AG04449 (cell line): ENCODE data around the gene ASPG.

Experiments used
- CTCF ChIA-PET: fragments of 350-600 bp; formaldehyde crosslinking; extraction: SDS; loops from one replicate; lab custom pipeline; 2021; ENCODE audit warnings: antibody characterized with exemption; lab: Yijun Ruan, JAX
- POLR2A ChIA-PET: fragments of 400-600, 350-600 bp; formaldehyde crosslinking; extraction: SDS; loops from one replicate; lab custom pipeline; 2020; ENCODE audit warnings: antibody characterized with exemption, inconsistent platforms; lab: Yijun Ruan, JAX
- DNase-seq: peaks from one replicate; pipeline ENCODE4 v3.0.0-alpha.2; 2010; ENCODE audit warnings: low read depth, low spot score
- H3K4me3 ChIP-seq: 2 replicates; pipeline ENCODE4 v1.5.1; 2011; ENCODE audit warnings: low read depth, mild to moderate bottlenecking, control low read depth, low read length
- TF ChIP-seq, protein P1 (sequence below): IDR thresholded peaks from one replicate; pipeline ENCODE4 v1.5.1; 2011; ENCODE audit warnings: mild to moderate bottlenecking, moderate library complexity, low read length, control low read depth, inconsistent platforms; ENCODE audit not compliant: insufficient read depth; ENCODE audit errors: missing control alignments

The ASPG gene

DNA sequence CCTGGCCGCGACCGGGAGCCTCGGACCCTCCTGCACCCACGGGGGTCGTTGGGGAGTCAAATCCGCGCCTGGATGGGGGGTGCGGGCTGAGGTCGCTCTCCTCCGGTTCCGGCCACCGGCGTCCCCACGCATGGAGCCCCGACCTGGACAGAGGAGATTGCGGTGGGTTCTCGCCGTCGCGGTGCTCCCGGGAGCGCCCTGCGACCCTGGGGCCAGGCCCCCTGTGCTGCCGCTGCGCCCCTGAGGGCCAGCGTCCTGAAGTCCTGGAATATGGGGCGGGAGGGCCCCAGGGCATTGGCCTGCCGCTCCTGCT is 345 bp downstream of the ASPG start:
- ChIA-PET POLR2A (no interaction called here), CTCF (interaction anchor here (2.0 kb wide), 1 partner anchor 8 kb away, joined by 10 read pairs; no protein-coding TSS in a partner anchor)
- H3K4me3 ChIP-seq: no peak overlapping the region
- TF ChIP-seq, protein P1, sequence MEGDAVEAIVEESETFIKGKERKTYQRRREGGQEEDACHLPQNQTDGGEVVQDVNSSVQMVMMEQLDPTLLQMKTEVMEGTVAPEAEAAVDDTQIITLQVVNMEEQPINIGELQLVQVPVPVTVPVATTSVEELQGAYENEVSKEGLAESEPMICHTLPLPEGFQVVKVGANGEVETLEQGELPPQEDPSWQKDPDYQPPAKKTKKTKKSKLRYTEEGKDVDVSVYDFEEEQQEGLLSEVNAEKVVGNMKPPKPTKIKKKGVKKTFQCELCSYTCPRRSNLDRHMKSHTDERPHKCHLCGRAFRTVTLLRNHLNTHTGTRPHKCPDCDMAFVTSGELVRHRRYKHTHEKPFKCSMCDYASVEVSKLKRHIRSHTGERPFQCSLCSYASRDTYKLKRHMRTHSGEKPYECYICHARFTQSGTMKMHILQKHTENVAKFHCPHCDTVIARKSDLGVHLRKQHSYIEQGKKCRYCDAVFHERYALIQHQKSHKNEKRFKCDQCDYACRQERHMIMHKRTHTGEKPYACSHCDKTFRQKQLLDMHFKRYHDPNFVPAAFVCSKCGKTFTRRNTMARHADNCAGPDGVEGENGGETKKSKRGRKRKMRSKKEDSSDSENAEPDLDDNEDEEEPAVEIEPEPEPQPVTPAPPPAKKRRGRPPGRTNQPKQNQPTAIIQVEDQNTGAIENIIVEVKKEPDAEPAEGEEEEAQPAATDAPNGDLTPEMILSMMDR: no peak
- DNase-seq: no peak

DNA sequence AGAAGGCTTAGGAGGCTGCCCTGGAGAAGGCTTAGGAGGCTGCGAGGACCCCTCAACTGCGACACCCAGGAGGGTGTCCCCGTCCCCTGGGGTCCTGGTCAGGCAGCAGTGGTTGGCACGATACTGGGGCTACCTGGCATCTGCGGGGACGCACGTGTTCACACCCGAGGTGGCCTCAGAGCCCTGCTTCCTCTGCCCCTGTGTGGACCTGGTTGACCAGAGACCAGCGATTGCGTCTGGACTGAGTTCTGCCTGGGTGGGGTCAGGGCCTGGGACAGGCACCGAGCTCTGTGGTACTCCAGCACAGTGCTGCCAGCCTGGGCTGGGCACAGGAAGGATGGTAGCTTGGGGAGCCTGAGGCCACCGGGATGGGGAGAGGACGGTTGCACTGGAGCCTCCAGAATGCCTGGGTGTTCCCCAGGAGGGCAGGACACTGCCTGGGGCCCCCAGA is 735 bp downstream of the ASPG start:
- H3K4me3 ChIP-seq: no peak overlapping the region
- CTCF ChIA-PET: interaction anchor here (2.0 to 3.2 kb wide), 2 partner anchors 8 to 9 kb away, joined by 10 to 25 read pairs; no protein-coding TSS in a partner anchor
- POLR2A ChIA-PET: no interaction called here
- DNase-seq: no peak
- TF ChIP-seq, protein P1: no peak

DNA sequence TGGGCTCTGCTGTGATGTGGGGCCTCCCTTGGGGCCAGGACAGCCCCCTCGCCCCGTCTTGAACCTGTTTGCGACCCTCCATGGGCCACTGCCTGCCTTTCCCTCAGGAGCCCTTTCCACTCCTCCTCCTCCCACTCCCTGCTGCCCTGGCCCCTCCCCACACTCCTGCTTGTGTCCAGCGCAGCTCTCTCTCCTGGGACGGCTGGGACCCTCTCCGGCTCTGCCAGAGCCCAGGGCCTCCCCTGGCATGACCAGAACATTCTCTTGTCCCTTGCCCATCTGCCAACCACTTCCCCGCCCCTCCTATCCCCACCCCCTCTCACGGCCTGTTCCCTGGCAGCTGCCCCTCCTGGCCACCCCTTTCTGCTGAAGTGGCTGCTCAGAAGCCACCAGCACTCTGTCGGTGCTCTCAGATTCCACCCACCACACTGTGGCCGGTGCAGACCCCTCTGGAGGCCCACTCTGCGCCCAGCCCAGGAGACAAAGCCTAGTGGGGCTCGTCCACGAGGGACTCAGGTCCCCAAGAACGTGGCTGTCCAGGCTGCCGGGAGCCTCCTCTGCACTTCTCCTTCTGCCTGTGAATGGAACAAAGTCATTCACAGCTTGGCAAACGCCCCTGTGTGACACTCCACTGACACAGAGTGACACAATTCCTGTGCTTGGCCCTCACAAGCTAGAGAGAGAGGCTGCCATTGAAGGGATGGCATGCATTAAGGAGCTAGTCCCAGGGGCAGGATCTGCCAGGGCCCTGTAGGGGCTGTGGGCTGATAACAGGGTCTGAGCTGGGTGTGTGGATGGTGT is 1.4 kb downstream of the ASPG start:
- ChIA-PET POLR2A (no interaction called here), CTCF (interaction anchor here (1.3 to 3.2 kb wide), 2 partner anchors 9 to 10 kb away, joined by 3 to 25 read pairs; no protein-coding TSS in a partner anchor)
- H3K4me3 ChIP-seq: no peak overlapping the region
- no peak for DNase-seq
- TF ChIP-seq, protein P1: no peak

DNA sequence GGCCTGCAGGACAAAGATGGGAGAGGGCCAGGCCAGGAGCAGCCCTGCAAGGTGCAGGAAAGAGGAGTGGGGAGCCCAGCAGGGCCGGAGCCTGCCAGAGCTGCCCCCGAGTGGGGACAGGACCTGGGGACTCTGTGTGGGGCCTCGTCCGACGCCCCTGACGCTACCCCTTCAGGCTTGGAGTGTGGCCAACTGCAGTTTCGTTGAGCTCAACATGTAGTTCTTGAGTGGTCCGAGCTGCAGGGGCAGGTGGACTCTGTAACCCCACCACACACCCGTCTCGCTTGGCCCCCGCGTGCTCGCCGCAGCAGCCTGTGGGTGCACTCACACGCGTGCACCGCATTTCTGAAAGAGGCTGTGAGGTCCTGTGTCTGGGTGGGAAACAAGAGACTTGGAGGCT is 2.0 kb downstream of the ASPG start:
- TF ChIP-seq, protein P1: no peak
- ChIA-PET CTCF (interaction anchor here (1.3 to 3.2 kb wide), 2 partner anchors 8 to 10 kb away, joined by 3 to 25 read pairs; no protein-coding TSS in a partner anchor), POLR2A (no interaction called here)
- no peak for DNase-seq
- no peak overlapping the region for H3K4me3 ChIP-seq

DNA sequence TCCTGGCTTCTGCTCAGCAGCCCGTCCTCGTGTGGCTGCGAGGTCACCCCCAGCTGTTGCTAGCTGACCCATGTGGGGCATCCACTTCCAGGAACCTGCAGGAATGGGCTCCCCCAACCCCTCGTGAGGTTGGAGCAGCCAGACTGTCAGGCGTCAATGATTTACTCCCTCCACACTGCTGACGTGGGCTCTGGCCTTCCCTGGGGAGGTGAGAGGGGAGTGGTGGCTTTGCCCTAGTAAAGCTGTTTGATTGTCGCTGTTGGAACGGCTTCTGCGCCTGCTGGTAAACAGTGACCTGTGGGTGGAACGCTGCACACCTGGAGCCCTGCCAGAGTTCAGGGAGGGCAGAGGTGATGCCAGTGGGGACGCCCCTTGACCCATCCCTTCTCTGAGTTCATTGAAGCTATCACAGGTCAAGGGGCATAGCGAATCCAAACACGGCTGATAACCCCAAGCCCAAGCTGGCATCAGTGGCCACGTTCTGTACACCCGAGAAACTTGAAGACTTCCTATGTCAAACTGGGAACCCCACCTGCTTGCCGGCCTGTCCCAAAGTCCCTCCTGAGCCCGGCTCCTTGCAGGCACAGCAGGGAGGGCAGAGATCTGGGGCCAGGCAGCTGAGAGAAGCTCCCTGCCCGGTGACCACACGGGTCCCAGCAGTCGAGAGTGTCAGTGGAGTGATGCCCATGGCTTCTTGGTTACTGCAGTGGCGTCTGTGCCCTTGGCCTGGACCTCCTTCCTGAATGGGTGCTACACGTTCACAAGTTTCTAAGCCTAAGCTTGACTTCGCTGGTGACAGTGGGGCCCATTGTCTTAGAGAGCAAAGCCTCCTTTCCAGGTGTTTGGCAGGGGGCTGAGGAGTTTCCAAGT is 2.7 kb downstream of the ASPG start:
- ChIA-PET POLR2A (no interaction called here), CTCF (interaction anchor here (0.8 to 3.2 kb wide), 4 partner anchors 8 to 14 kb away, joined by 3 to 25 read pairs (median 3); no protein-coding TSS in a partner anchor)
- no peak overlapping the region for H3K4me3 ChIP-seq
- TF ChIP-seq, protein P1: no peak
- no peak for DNase-seq
